8988T (cell line): ENCODE data around the gene RCL1.
"Not testable (repeated sequence)": the region's sequence is repeated elsewhere in the genome, so short reads cannot be mapped to it uniquely, and the experiment has no call there.

ENCODE experiments used
- DNase-seq: peaks from one replicate; pipeline ENCODE4 v3.0.0; 2011

RCL1 gene

GRCh38 chr9:4890242-4890641, 97.5 kb downstream of the RCL1 start:
- no peak for DNase-seq

DNA sequence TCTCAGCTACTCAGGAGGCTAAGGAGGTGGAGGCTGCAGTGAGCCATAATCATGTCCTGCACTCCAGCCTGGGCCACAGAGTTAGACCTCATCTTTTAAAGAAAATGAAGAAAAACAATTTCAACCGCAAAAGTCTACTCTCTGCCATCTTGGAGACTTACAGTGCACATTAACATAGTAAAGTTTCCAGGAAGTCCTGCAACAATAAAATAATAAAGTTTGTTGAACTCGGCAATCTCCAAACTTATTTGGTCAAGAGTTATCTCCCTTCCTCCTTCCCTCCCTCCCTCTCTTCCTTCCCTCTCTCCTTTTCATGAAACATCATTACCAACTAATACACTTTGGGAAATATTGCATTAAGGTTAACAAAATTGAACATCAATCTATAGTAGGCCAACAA, 98.2 kb downstream of the RCL1 start:
- DNase-seq = no peak

DNA sequence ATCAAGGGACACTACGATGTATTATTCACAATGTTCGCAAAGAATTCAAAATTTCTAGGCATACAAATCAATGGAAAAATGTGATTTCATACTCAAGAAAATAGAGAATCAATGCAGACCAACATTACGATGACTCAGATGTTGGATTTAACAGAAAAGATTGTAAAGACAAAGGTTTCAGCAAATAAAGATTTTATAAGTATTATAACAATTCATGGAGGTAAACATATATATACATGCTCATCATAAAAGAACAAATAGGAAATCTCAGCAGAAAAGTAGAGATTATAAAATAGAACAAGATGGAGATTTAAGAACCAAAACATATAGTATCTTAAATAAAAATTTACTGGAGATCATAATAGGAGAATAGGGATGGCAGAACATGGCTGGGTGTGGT, 98.9 kb downstream of the RCL1 start:
- DNase-seq = no peak

DNA sequence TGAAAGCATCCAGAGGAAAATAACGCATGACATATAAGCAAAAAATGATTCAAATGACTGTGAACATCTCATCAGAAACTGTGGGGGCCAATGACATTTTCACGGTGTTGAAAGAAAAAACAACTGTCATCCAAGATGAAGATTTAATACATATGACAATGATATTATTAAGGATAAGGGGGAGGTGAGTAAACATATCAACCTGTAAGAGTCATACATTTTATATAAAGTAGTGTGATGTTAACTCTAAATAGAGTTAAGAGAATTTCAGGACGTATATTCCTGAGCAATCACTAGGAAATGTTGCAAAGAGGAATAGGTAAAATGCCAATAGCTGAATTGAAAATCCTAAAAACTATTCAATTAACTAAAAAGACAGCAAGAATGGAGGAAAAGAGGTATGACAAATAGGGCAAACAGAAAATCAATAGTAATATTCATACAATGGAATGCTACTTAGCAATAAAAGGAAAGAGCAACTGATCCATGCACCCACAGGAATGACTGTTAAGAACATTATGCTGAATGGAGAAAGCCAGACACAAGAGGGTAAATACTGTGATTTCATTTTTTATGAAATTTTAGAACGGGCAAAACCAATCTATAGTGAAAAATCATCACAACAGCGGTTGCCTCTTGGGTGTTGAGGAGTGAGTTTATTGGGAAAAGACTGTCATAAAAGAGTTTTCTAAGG, 99.9 kb downstream of the RCL1 start:
- DNase-seq = no peak

DNA sequence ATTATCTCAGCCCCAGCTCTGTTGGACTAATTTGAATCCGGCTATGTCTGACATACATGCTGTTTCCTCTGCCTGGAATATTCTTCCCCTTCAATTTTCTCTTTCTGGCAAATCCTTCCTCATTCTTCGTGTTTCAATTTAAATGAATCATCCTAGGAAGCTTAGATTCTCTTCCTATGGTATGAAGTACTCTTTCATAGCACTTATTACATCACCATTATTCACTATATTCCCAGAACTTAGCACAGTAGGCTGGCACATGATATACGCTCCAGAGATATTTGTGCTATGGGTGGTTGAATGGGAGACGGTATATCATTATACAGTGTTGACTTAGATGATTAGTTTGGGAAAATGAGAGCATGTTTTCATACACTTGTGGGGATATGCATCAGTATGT, 101.3 kb downstream of the RCL1 start:
- no peak for DNase-seq

DNA sequence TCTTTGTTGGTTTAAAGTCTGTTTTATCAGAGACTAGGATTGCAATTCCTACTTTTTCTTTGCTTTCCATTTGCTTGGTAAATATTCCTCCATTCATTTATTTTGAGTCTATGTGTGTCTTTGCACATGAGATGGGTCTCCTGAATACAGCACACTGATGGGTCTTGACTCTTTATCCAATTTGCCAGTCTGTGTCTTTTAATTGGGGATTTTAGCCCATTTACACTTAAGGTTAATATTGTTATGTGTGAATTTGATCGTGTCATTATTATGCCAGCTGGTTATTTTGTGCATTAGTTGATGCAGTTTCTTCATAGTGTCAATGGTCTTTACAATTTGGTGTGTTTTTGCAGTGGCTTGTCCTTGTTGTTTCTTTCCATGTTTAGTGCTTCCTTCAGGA, 107.1 kb downstream of the RCL1 start:
- not testable (repeated sequence) for DNase-seq

- DNase-seq = not testable (repeated sequence)
Measured at GRCh38 chr9:4901401-4902134, 108.8 kb downstream of the RCL1 start.

GRCh38 chr9:4902135-4902475, 109.4 kb downstream of the RCL1 start:
- no peak for DNase-seq

DNA sequence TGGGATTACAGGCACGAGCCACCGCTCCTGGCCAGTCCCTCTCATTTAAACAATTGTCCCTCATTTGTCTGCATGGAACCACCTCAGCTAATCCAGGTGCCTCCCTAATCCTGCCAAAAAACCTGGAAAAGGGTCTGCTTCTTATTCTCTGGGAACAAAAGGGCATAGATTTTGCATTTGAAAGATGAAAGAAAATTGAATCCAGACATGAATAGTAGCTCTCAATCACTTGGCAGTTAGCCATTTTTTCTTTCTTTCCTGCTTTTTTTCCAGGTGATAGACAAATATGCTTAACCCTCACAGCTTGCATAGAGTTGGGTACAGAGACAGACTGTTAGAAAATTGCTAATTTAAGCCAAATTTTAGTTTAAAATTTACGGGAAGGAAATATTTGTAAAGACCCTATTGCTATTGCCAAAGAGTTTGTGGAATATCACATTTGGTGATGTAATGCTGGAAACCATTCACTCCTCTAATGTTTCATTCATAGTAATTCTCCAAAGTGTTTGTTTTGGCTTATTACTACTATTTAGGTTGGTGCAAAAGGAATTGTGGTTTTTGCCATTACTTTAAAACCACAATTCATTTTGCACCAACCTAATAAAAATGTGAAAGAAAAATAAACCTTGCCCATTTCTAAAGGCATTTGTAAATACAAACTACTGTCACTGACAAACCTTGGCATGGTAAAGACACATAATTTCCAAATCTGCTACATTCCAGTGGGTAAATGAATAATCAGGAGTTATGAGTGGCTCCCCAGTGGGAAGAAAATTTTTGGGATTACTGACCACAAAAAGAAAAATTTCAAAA, 111.8 kb downstream of the RCL1 start:
- DNase-seq = no peak

DNA sequence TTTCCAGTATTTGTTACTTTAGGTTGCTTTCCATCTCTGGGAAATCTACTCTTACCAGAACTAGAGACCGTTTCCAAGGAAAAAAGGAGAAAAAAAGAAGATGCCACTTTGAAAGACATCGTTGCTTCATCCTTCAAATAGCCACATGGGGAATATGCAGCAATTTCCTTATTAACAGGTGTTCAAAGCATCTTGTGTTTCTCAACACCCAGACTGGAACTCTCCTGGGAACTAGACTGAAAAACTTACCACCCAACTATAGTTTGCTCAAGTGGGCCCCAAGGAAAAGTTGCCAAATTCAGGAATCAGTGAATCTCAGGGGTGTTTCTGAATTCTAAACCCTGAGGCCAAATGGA, 112.4 kb downstream of the RCL1 start:
- no peak for DNase-seq
